ENCODE measurements around the gene NRDE2. TPM values are rescaled to one million over a fixed set of nuclear protein-coding genes. Genes with fewer than 3 reads are reported as not detected.

NRDE2 gene
- total RNA-seq, 2 donors from 2014 or later, result 21.1 to 34.6 TPM

DNA sequence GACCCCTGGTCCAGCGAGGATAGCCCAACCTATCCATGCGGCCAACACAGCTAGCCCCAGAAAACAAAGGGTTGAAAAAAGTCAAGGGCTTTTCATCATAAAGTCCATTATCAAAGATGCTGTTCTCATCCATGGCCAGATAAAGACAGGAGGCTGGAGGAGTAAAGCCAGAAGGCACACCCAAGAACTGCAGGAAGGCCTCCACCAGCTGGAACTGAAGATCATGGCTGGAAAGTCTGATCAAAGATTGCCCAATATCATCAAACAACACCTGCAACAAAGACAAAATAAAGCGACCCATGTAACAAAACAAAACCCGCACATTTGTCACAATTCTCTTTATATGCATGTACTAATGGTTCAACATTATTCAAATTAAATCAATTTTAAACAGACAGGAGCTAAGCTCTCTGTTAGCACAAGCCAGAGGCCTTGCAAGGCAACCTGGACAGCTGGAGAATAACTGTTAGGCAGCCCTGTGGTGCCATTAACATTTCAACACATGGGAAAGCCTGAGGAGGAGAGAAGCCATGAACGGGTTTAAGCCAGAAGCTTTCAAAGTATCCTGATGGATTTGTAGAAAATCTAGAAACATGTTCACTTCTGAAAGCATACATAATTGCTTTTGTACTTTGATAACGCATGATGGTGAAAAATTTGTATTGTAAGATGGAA is 41.3 kb downstream of the NRDE2 start:
- ATAC-seq (no peak), DNase-seq (ENCODE audit: low spot score in 2 of 2) (no peak)
- Mint-ChIP-seq H3K9me3 (no peaks in the 10 kb centered on the region), H3K27ac (peak overlapping the region in 1 of 2 donors; percentile 44), H3K36me3 (peaks cover 0 to 4% of the 10 kb centered on the region in 2 donors)

DNA sequence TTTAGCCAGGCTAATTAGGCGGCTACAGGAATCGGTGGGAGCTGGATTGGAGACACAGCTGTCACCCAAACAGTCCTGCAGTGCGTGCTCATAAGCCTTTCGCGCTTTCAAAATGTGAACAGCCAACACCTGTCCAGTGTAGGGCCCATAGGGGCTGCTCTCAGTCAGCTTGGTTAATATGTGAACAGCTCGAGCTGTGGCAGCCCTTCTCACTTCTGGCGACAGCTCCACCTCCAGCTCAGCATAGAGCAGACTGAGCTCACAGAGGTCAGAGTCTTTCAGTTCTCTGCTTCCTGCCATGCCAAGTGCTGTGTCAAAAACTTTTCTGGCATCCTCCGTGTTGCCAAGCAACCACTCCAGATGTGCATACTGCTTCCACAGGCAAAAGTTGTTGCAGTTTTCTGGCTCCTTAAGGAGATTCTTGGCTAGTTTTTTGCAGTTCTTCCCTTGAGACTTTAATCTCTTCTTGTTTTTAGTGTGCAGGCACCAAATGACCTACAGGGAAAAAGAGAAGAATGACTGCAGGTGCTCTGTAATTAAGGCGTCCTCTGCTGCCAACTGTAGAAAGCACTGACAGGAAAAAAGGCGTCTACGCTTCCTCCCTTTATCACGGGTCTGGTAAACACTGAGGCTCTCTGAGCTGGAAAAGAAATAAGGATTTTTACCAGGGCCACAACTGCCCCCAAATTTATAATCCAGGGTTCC is 42.9 kb downstream of the NRDE2 start:
- Mint-ChIP-seq H3K36me3 (peaks cover 0 to 4% of the 10 kb centered on the region in 2 donors), H3K9me3 (no peaks in the 10 kb centered on the region), H3K27ac (no peak overlapping the region)
- ATAC-seq (no peak), DNase-seq (ENCODE audit: low spot score in 2 of 2) (no peak)

DNA sequence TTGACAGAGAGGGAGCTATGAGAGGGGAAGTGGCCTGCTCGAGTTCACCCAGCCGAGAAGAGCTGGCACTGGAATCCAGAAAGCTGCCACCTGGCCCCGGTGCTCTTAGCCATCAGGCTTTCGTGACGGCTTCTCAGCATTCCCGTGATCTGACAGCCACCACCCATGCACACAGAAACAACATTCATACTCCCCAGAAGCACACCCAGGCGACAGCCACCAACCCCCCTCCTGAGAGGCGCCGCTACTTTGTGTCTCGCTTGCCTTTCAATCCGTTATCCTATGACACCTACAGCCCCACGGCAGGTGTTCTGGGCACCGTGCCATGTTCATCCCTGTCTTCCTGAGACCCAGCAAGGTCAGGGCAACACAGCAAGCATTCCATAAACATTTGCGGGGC is 44.0 kb downstream of the NRDE2 start:
- no peak for ATAC-seq
- H3K27ac Mint-ChIP-seq, result no peak overlapping the region
- DNase-seq (ENCODE audit: low spot score in 2 of 2), result no peak
- H3K9me3 Mint-ChIP-seq, result no peaks in the 10 kb centered on the region
- peaks cover 0 to 4% of the 10 kb centered on the region in 2 donors for H3K36me3 Mint-ChIP-seq

DNA sequence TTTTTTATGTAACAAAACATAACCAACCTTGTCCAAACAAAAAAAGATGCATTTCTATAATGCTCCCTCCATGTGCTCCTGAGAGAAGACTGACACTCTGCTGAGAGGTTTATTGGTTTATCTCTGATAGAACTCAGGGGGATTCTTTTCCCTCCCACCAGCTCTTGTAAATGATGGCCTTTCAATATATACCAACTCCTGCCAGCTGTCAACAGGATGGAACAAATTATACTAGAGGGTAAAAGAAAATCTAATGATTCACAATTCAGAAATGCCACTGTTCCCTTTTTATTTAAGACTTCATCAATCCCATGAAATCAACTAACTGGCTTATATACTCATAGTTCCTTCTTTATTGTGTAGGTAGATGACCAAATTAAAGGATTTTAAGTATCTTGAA is 50.0 kb downstream of the NRDE2 start:
- H3K27ac Mint-ChIP-seq, result peak overlapping the region in 1 of 2 donors; percentile 39
- H3K36me3 Mint-ChIP-seq, result peaks cover 0 to 4% of the 10 kb centered on the region in 2 donors
- ATAC-seq (no peak), DNase-seq (ENCODE audit: low spot score in 2 of 2) (no peak)
- no peaks in the 10 kb centered on the region for H3K9me3 Mint-ChIP-seq

DNA sequence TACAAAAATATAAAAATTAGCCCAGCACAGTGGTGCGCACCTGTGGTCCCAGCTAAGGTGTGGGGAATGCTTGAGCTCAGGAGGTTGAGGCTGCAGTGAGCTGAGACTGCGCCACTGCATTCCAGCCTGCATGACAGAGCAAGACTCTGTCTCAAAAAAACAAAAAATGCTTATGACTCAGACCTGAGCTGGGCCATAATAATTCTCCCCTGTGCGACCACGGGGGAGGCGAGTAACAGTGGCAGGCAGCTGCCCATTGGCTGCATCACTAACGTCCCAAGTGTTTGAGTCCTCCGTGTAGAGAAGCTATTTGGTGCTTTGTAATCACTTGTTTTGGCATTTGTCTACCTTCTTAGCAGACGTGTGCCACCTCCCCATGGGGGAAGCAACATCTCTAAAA is 50.5 kb downstream of the NRDE2 start:
- peaks cover 0 to 4% of the 10 kb centered on the region in 2 donors for H3K36me3 Mint-ChIP-seq
- no peak for DNase-seq (ENCODE audit: low spot score in 2 of 2)
- no peaks in the 10 kb centered on the region for H3K9me3 Mint-ChIP-seq

DNA sequence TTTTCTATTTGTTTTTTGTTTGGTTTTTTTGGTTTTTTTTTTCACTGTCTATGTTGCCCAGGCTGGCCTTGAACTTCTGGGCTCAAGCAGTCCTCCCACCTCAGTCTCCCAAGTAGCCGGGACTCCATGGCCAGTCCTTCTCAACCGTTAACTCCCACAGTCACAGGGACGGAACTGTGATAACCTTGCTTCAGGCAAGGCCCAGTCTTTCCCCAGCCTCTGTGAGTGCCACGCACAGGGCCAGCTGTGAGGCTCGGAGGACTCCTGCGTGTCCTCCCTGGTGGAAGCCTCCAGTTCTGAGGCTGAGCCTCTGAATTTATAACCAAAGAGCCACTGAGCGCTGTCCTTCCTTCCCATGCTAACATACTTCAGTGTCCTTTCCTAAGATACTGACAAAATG is 51.6 kb downstream of the NRDE2 start:
- Mint-ChIP-seq H3K36me3 (no peaks in the 10 kb centered on the region), H3K9me3 (no peaks in the 10 kb centered on the region), H3K27ac (peak overlapping the region in 1 of 2 donors; percentile 55)
- no peak for ATAC-seq
- no peak for DNase-seq (ENCODE audit: low spot score in 2 of 2)

More for the DNA sequence above, 50.5 kb downstream of the NRDE2 start:
- H3K27ac Mint-ChIP-seq, result no peak overlapping the region
- peak in 1 of 2 donors; percentile 40 for ATAC-seq

DNA sequence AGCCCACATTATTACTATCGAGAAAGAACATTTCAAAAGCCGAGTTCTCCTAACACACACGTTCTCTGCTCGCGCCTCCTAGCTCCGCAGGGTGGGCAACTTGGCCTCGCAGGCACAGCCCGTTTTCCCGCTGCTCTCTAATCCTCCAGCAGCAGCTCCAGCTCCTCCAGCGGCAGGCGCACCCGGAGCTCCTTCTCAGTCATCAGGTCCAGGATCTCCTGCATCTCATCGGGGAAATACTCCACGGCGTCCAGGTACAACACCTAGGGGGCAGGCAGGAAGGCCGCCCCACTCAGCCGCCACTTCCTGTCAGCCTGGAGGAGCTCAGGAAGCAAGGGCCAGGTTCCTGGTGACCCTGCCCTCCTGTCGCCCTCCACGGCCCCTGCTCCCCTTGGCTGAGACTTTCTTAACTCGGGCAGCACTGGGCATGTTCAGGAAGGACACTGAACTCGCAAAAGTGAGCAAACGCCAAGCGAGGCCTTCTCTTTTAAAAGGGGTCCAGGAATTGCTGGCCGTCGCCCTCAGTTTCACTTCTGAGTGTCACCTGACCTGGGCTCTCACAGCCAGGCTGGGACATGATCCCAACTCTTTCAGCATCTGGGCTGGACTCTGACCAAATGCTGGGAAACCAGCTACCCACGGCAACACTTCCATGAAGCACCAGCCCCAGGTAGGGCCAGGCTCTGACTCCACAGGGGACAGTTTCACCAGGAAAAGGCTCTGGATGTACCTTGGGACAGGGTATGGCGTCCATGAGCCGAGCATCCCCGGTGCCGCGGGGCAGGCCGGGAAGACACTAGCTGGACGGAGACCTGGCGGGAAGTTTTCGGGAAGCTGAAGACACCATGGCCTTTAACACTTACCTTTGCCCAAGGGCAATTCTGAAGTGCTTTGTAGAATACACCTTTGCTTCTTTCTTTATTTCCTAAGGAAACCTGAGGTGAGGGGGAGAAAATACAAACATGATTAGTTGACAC is 53.3 kb downstream of the NRDE2 start:
- no peaks in the 10 kb centered on the region for H3K36me3 Mint-ChIP-seq
- no peak for DNase-seq (ENCODE audit: low spot score in 2 of 2)
- peak overlapping the region in 1 of 2 donors; percentile 55 for H3K27ac Mint-ChIP-seq

DNA sequence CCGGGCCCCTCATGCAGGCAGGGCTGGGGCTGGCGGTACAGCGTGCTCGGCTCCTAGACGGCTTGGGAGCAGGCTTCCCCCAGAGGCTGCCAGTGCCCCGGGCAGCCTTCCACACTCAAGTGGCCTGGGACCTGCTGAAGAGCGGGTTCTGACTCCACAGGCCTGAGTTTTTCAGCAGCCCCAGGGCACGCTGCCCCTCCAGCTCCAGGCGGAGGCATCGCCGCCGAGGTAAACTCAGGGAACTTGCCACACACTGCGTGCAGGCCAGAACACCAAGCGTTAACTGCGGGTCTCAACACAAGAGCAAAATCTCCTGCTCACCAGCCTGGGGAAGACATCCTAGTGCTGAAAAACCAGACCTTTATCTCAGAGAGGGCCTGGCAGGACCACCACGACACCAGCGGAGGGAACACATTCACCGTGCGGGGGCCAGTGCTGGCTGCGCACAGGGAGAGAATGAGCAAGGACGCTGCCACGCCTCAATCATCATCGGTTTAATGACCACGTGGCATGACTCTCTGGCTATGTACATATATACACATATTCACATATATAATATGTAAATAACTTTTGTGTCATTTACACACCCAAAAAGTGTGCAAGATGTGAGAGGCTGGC is 54.1 kb downstream of the NRDE2 start:
- H3K36me3 Mint-ChIP-seq, result no peaks in the 10 kb centered on the region
- ATAC-seq, result no peak
- H3K27ac Mint-ChIP-seq, result peak overlapping the region in 1 of 2 donors; percentile 55
- no peak for DNase-seq (ENCODE audit: low spot score in 2 of 2)
- H3K9me3 Mint-ChIP-seq, result no peaks in the 10 kb centered on the region

More for the DNA sequence above, 53.3 kb downstream of the NRDE2 start:
- no peak for ATAC-seq
- no peaks in the 10 kb centered on the region for H3K9me3 Mint-ChIP-seq

DNA sequence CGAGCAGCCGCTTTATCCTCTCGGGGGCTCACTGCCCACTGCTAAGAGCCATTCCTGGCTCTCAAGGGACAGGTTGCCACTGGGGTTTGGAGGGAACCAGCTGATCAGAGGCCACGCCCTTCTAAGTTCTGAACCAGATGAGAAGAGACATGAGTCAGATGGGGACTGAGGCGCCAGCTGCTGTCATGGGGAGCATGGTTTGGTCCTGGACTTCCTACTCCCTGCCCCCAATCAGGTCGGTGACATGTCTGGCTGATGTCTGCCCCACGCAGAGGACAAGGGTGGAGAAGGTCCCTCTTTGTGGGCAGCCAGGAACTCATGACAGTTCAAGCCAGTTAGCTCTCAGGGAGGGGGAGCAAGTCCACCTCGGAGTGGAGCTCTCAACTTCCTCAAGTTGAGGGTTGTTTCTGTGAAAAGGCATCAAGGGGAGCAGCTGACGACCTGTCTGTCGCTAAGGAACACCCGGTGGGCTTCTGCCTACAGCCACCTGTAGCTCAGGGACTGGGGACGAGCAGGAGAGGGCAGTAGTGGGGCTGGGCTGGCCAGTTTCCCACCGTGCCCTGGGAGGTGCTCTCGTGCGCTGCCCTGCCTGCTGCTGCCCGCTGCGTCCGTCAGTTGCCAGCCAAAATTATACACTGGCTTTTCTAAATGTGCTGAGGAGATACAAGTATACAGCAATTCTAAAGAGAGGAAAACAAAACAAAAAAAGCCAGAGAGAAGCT is 54.9 kb downstream of the NRDE2 start:
- H3K9me3 Mint-ChIP-seq, result no peaks in the 10 kb centered on the region
- peak overlapping the region; percentile 84 for H3K27ac Mint-ChIP-seq
- ATAC-seq (peak; percentile 48 to 50), DNase-seq (ENCODE audit: low spot score in 2 of 2) (no peak)
- no peaks in the 10 kb centered on the region for H3K36me3 Mint-ChIP-seq

DNA sequence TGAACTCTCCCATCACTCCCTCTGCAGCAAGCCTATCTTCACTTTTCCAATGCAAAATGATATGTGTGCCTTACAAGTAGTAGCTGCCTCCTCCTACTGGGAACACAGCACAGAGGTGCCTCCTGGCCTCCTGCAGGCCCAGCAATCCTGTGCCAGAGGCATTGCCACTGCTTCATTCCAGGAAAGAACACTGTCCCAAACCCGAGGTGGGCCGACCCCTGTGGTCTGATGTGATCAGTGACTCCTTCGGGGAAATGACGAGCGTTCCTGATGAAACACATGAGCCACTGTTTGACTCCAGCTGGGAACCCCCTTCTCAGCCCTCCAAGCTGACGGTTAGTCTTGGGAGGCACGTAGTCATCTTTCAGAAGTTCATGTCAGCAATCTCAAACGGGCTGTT is 55.9 kb downstream of the NRDE2 start:
- ATAC-seq (peak; percentile 18 to 70), DNase-seq (ENCODE audit: low spot score in 2 of 2) (no peak)
- no peaks in the 10 kb centered on the region for H3K36me3 Mint-ChIP-seq
- no peaks in the 10 kb centered on the region for H3K9me3 Mint-ChIP-seq
- H3K27ac Mint-ChIP-seq, result peak overlapping the region; percentile 84 to 86

DNA sequence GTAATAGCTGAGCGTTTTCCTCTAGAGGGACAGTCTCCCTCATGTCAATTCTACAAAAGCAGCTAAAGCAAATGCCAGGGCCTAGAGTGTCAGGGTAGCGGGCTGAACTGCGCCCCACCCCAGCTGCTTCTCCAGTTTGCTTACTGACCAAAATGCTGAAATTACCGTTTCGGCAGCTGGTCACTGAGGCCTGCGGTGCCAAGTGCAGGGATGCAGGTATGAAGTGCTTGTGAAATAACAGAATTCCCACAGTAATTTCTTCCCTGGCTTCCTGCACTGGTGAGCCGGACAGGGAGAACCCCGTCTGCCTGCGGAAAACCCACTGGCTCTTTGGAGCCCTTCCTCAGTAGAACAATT is 56.3 kb downstream of the NRDE2 start:
- H3K36me3 Mint-ChIP-seq, result peaks cover 0 to under 1% of the 10 kb centered on the region in 2 donors
- ATAC-seq (peak in 1 of 2 donors; percentile 33), DNase-seq (ENCODE audit: low spot score in 2 of 2) (no peak)
- peak overlapping the region; percentile 84 to 86 for H3K27ac Mint-ChIP-seq
- H3K9me3 Mint-ChIP-seq, result no peaks in the 10 kb centered on the region

DNA sequence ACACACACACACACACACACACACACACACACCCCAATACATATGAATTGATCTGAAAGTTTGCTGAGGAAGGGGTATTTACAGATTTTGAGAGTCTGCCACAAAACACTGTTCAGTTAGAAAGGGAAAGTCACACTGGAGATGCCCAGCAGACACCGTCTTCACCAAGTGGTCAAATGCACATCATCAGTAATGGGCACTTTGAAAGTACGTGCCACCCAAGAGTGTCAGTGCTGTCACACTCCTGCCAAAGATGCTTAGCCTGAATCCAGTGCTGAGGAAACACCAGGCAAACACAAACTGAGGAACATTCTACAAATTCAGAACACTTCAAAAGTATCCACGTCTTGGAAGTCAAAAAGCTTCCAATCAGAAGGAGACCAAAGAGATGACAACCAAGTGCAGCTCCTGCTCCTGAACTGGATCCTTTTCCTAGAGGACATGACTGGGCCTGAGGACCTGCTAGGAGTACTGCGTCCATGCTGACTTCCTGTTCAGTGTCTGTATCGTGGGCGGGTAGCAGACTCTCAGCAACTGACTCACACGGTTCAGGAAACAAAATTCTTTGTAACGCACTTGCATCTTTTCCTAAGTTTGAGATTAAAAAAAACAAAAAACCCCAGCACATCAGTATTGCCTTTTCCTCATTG is 56.8 kb downstream of the NRDE2 start:
- ATAC-seq, result peak; percentile 69 to 79

DNA sequence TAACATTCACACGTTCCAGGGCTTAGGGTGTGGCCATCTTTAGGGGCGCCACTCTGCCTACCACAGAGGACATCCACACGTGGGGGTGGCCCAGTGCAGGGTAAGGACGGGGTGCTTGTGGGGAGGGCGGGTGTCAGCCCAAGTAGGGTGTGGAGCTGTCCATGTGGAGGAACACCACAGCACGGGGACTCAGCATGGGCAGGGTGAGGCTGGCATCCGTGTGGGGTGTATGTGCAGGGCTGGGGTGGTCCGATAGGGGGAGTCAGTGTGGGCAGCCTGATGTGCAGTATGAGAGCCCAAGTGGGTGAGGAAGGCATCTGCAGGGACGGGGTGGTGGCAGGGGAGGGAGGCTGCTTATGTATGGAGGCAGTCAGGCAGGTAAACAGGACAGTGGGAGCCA is 57.7 kb downstream of the NRDE2 start:
- Mint-ChIP-seq H3K27ac (peak overlapping the region; percentile 79 to 84), H3K9me3 (no peaks in the 10 kb centered on the region), H3K36me3 (peaks cover 9% of the 10 kb centered on the region in 2 donors)
- DNase-seq (ENCODE audit: low spot score in 2 of 2) (no peak), ATAC-seq (no peak)

More for the DNA sequence above, 56.8 kb downstream of the NRDE2 start:
- Mint-ChIP-seq H3K9me3 (no peaks in the 10 kb centered on the region), H3K36me3 (peaks cover 4 to 5% of the 10 kb centered on the region in 2 donors), H3K27ac (peak overlapping the region; percentile 74 to 84)
- peak in 1 of 2 donors; percentile 25 for DNase-seq (ENCODE audit: low spot score in 2 of 2)

DNA sequence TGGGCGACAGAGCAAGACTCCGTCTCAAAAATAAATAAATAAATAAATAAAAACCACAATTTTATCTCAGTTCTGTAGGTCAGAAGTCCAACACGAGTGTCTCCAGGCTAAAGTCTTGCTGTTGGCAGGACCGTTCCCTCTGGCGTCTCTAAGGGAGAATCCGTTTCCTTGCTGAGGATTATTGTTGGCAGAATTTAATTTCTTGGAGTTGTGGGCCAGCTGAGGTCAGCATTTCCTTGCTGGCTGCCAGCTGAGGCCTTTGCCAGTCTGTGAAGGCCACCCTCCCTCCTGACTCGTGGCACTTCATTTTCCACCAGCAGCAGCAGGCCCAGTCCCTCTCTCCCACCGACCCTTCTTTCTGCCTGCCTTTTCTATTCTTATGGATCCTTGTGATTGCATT is 58.2 kb downstream of the NRDE2 start:
- Mint-ChIP-seq H3K27ac (peak overlapping the region in 1 of 2 donors; percentile 84), H3K36me3 (peaks cover 14% of the 10 kb centered on the region in 2 donors)

DNA sequence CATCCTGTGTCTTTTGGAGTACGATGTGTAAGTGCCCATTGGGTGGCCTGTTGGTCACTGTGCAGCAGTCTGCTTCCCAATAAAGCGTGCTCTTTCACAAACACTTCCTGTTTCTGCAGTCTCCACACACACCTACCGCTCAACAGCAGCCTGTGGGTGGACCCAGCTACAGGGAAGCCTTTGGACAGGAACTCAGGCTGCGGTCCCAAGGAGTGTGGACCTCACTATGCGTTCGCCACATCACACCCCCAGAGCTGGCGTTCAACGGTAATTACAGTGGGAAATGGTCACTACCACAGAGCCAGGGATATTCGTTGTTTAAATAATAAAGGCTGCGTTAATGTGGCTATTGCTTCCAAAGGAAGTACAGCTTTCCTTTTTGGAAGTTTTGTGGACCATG is 59.2 kb downstream of the NRDE2 start:
- Mint-ChIP-seq H3K9me3 (no peaks in the 10 kb centered on the region), H3K27ac (no peak overlapping the region), H3K36me3 (peaks cover 16 to 17% of the 10 kb centered on the region in 2 donors)
- DNase-seq (ENCODE audit: low spot score in 2 of 2) (no peak), ATAC-seq (no peak)

More for the DNA sequence above, 58.2 kb downstream of the NRDE2 start:
- no peaks in the 10 kb centered on the region for H3K9me3 Mint-ChIP-seq
- ATAC-seq (no peak), DNase-seq (ENCODE audit: low spot score in 2 of 2) (no peak)
